Naive B cell (primary cell): Measurements from ENCODE around the gene PHTF1. TPM values are rescaled to one million over a fixed set of nuclear protein-coding genes. Genes with fewer than 3 reads are reported as not detected.

Experiments used
- ATAC-seq, 2 donors: fragments of 150-1000 bp; cut with Tn5 transposase; 2 replicates each; pipeline ENCODE4 v1.10.0; 2021; ENCODE audit warnings: low read depth in 2 of 2, mild to moderate bottlenecking in 2 of 2, moderate library complexity in 2 of 2
- DNase-seq: peaks from one replicate; pipeline ENCODE4 v3.0.0; 2022
- H3K27ac Mint-ChIP-seq, 6 donors: one replicate each; pipeline ENCODE4 v1.8.0; 2020 to 2022; ENCODE audit warnings: mild to moderate bottlenecking in 6 of 6, mixed read lengths in 6 of 6, moderate library complexity in 5 of 6, inconsistent platforms in 2 of 6
- H3K27me3 Mint-ChIP-seq, 3 donors: one replicate each; pipeline ENCODE4 v1.8.0; 2021 to 2022; ENCODE audit warnings: mixed read lengths in 3 of 3, mild to moderate bottlenecking in 1 of 3
- H3K36me3 Mint-ChIP-seq, 2 donors: one replicate each; pipeline ENCODE4 v1.8.0; 2020 to 2022; ENCODE audit warnings: mixed read lengths in 2 of 2, inconsistent platforms in 1 of 2, mild to moderate bottlenecking in 1 of 2
- H3K4me1 Mint-ChIP-seq, 3 donors: one replicate each; pipeline ENCODE4 v1.8.0; 2020 to 2022; ENCODE audit warnings: mixed read lengths in 3 of 3, inconsistent platforms in 1 of 3, mild to moderate bottlenecking in 1 of 3, moderate library complexity in 1 of 3
- H3K4me3 Mint-ChIP-seq, 8 donors: one replicate each; pipeline ENCODE4 v1.8.0; 2020 to 2022; ENCODE audit warnings: mild to moderate bottlenecking in 8 of 8, mixed read lengths in 8 of 8, moderate library complexity in 8 of 8, inconsistent platforms in 2 of 8
- H3K9me3 Mint-ChIP-seq, 7 donors: one replicate each; pipeline ENCODE4 v1.8.0; 2020 to 2022; ENCODE audit warnings: mixed read lengths in 7 of 7, mild to moderate bottlenecking in 5 of 7, inconsistent platforms in 2 of 7, moderate library complexity in 1 of 7
- polyA plus RNA-seq, 6 donors: library from polyadenylated mRNA; unstranded; fragments of 300-500 nt; fragmentation: Illumina TruSeq; gene quantifications; one replicate each; pipeline ENCODE4 v1.2.3, GENCODE V29; 2021; ENCODE audit warnings: low read depth in 6 of 6

Gene PHTF1
- polyA plus RNA-seq, 6 donors from 2014 or later, result 6.7 to 13.4 (median 9.6) TPM

- Mint-ChIP-seq H3K4me1 (no peaks in the 10 kb centered on the region), H3K9me3 (no peaks in the 10 kb centered on the region), H3K4me3 (no peak overlapping the region), H3K27me3 (no peaks in the 10 kb centered on the region), H3K27ac (no peak overlapping the region), H3K36me3 (no peaks in the 10 kb centered on the region)
- DNase-seq, result no peak
- ATAC-seq, result no peak
Observed at GRCh38 chr1:113683384-113684152, 75.7 kb downstream of the PHTF1 start.

- no peaks in the 10 kb centered on the region for H3K36me3 Mint-ChIP-seq
- no peak overlapping the region for H3K4me3 Mint-ChIP-seq
- no peak for DNase-seq
- H3K27ac Mint-ChIP-seq, result peak overlapping the region in 1 of 6 donors; percentile 76
- H3K4me1 Mint-ChIP-seq, result no peaks in the 10 kb centered on the region
- H3K9me3 Mint-ChIP-seq, result no peaks in the 10 kb centered on the region
- no peaks in the 10 kb centered on the region for H3K27me3 Mint-ChIP-seq
- no peak for ATAC-seq
Observed at GRCh38 chr1:113681596-113682337, 77.5 kb downstream of the PHTF1 start.

DNA sequence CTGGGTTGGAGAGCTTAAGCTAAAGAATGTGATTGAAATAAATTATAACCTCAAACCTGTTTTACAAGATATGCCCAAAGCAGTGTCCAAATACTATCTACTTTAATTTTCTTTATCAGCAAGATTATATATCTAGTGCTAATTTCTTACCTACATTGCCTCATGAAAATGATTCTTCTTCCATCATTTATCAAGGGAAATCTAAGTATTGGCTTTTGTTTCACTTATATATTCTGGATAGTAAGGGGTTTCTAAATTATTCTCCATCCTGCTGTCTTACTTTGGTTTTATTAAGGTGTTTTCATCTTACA, 81.2 kb downstream of the PHTF1 start:
- Mint-ChIP-seq H3K27me3 (no peaks in the 10 kb centered on the region), H3K4me3 (no peak overlapping the region), H3K9me3 (no peaks in the 10 kb centered on the region), H3K36me3 (no peaks in the 10 kb centered on the region), H3K27ac (no peak overlapping the region), H3K4me1 (no peaks in the 10 kb centered on the region)
- DNase-seq (no peak), ATAC-seq (no peak)

DNA sequence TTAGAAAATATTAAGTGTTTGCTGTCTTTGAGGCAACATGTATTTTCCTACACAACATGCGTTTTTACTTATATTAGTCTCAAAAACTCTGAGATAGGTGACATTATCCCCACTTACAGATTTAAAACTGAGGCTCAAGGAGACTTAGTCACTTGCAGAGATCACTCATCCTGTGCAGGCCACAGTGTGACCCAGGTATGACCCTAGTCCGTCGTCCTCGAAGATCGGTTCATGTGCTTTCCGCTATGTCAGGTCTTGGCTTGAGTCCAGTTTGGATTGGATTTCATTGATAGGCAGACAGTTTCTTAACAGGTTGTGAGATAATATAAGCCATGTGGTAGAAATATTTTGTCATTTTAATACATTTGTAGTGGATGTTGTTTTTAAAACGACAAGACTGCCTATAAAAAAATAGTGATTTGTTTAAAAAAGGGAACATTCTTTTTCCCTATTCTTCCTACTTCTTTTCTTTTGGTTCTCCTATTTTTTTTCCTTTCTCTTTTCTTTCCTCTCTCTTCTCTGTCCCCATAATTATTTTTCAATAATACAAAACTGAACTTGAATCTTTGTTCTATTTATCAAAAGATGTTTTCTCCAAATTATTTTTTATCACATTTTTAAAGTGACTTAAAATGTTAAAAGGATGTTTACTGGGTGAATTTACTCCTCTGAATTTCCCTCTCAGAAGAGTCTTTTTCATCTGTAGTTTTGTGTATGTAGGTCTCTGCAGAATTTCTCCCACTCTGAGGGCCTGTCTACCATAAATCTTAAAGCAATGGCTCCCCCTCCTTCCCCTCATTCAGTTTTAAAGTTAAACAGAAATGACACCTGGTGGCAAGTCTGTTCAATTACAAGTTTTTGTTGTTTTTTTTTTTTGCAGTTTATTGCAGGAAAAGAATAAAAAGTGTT, 81.8 kb downstream of the PHTF1 start:
- Mint-ChIP-seq H3K27me3 (no peaks in the 10 kb centered on the region), H3K4me3 (no peak overlapping the region), H3K27ac (no peak overlapping the region), H3K9me3 (no peaks in the 10 kb centered on the region), H3K36me3 (no peaks in the 10 kb centered on the region), H3K4me1 (no peaks in the 10 kb centered on the region)
- ATAC-seq (peak; percentile 40 to 44), DNase-seq (peak; percentile 14)

- H3K27ac Mint-ChIP-seq, result peak overlapping the region in 1 of 6 donors; percentile 70
- no peaks in the 10 kb centered on the region for H3K36me3 Mint-ChIP-seq
- no peaks in the 10 kb centered on the region for H3K4me1 Mint-ChIP-seq
- H3K27me3 Mint-ChIP-seq, result no peaks in the 10 kb centered on the region
- H3K9me3 Mint-ChIP-seq, result no peaks in the 10 kb centered on the region
- H3K4me3 Mint-ChIP-seq, result no peak overlapping the region
- no peak for DNase-seq
- no peak for ATAC-seq
Observed at GRCh38 chr1:113676524-113676923, 82.8 kb downstream of the PHTF1 start.

DNA sequence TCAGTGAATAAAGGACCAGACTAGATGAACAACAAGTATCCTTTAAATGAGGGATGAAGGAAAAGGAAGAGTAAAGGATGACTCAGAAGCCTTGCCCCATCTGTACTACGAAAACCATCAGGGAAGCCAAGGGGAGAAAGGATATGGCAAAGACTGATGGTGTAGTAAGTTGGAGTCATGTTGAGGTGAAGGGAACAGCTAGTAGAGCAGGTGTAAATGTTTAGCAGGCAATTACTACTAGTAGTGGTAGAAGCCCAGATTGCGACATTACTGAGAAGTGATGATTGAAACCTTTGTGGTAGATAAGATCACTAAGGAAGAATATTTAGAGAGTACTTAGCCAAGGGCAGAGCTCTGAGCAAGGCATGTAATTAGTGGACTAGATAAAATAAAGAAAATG, 84.0 kb downstream of the PHTF1 start:
- no peak for ATAC-seq
- Mint-ChIP-seq H3K9me3 (no peaks in the 10 kb centered on the region), H3K27me3 (no peaks in the 10 kb centered on the region), H3K27ac (no peak overlapping the region), H3K4me3 (no peak overlapping the region), H3K36me3 (no peaks in the 10 kb centered on the region), H3K4me1 (no peaks in the 10 kb centered on the region)
- DNase-seq, result no peak

GRCh38 chr1:113674591-113674990, 84.7 kb downstream of the PHTF1 start:
- no peak overlapping the region for H3K27ac Mint-ChIP-seq
- H3K36me3 Mint-ChIP-seq, result no peaks in the 10 kb centered on the region
- H3K4me3 Mint-ChIP-seq, result no peak overlapping the region
- no peak for DNase-seq
- no peaks in the 10 kb centered on the region for H3K4me1 Mint-ChIP-seq
- ATAC-seq, result no peak
- no peaks in the 10 kb centered on the region for H3K27me3 Mint-ChIP-seq
- H3K9me3 Mint-ChIP-seq, result no peaks in the 10 kb centered on the region

DNA sequence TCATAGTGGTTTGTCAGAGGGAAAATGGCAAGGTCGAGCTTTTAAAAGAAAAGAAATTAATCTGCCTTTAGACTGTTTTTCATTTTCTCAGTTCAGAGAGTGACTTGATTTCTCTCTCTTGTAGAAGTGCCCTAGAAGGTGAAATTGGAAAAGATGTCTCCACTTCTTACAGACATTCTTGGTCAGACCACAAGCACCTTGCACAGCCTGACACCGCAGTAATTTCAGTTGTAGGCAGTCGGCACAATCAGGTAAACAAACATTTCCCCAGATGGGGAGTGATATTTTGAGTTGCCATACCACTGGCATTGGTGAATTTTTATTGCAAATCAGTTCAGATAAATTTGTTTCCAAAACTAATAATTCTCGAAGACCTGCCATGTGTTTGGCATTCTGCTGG, 86.8 kb downstream of the PHTF1 start:
- Mint-ChIP-seq H3K9me3 (no peaks in the 10 kb centered on the region), H3K27me3 (no peaks in the 10 kb centered on the region), H3K27ac (no peak overlapping the region), H3K4me1 (no peaks in the 10 kb centered on the region), H3K4me3 (no peak overlapping the region), H3K36me3 (no peaks in the 10 kb centered on the region)
- ATAC-seq (no peak), DNase-seq (no peak)

DNA sequence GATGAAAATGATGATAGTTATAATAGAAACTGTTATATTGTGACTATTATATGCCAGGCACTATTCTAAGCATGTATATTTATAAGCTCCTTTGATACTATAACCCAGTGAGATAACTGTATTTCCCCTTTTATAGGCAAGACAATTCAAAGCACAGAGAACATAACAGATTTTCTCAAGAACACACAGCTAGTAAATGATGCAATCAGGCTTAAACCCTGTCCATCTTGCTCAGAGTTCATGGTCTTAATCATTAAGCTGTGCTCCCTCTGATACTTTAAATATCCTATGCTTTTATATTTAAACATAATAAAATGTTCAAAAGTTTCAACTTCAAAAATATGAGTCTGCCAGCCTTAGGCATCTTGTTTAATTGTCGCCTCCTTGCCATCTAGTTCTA, 88.6 kb downstream of the PHTF1 start:
- Mint-ChIP-seq H3K4me3 (no peak overlapping the region), H3K27me3 (no peaks in the 10 kb centered on the region), H3K36me3 (no peaks in the 10 kb centered on the region), H3K4me1 (no peaks in the 10 kb centered on the region), H3K9me3 (no peaks in the 10 kb centered on the region), H3K27ac (no peak overlapping the region)
- ATAC-seq (no peak), DNase-seq (no peak)

GRCh38 chr1:113669988-113670387, 89.3 kb downstream of the PHTF1 start:
- H3K36me3 Mint-ChIP-seq, result no peaks in the 10 kb centered on the region

GRCh38 chr1:113666126-113666525, 93.2 kb downstream of the PHTF1 start:
- ATAC-seq, result no peak
- Mint-ChIP-seq H3K4me3 (no peak overlapping the region), H3K4me1 (no peaks in the 10 kb centered on the region), H3K9me3 (no peaks in the 10 kb centered on the region), H3K27ac (no peak overlapping the region), H3K36me3 (no peaks in the 10 kb centered on the region), H3K27me3 (no peaks in the 10 kb centered on the region)
- no peak for DNase-seq

More at GRCh38 chr1:113669988-113670387, 89.3 kb downstream of the PHTF1 start:
- no peaks in the 10 kb centered on the region for H3K9me3 Mint-ChIP-seq
- no peaks in the 10 kb centered on the region for H3K27me3 Mint-ChIP-seq
- no peak overlapping the region for H3K27ac Mint-ChIP-seq
- no peak overlapping the region for H3K4me3 Mint-ChIP-seq
- H3K4me1 Mint-ChIP-seq, result no peaks in the 10 kb centered on the region
- DNase-seq (no peak), ATAC-seq (no peak)

DNA sequence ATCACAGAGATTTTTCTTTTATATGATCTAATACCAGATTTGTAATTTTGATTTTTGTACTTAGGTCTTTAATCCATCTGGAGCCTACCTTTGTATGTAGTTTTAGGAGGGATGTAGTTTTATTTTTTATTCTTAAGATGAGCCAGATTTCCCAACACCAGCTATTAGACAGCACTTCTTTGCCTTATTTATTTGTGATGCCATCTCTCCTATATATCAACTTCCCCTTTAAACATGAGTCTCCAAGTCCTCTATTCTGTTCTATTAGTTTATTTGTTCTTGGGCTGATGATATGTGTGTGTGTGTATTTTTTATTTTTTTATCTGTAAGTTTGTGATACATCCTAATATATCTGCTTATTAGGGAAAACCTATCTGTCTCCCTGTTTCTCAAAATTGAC, 94.2 kb downstream of the PHTF1 start:
- Mint-ChIP-seq H3K36me3 (no peaks in the 10 kb centered on the region), H3K27ac (peak overlapping the region in 1 of 6 donors; percentile 28), H3K27me3 (no peaks in the 10 kb centered on the region), H3K4me3 (no peak overlapping the region), H3K9me3 (no peaks in the 10 kb centered on the region), H3K4me1 (no peaks in the 10 kb centered on the region)
- DNase-seq, result no peak
- no peak for ATAC-seq

GRCh38 chr1:113663165-113663951, 95.9 kb downstream of the PHTF1 start:
- DNase-seq (no peak), ATAC-seq (no peak)
- Mint-ChIP-seq H3K27ac (peak overlapping the region in 1 of 6 donors; percentile 13), H3K36me3 (no peaks in the 10 kb centered on the region), H3K4me3 (no peak overlapping the region), H3K27me3 (no peaks in the 10 kb centered on the region), H3K9me3 (no peaks in the 10 kb centered on the region), H3K4me1 (no peaks in the 10 kb centered on the region)
